Amygdala (tissue), 56 donors: Measurements from ENCODE around the gene ONECUT3.
A peak's percentile ranks its signal among the peaks of the same experiment; 100 is the strongest.
"Not testable (repeated sequence)": the region's sequence is repeated elsewhere in the genome, so short reads cannot be mapped to it uniquely, and the experiment has no call there.

Source experiments
- DNase-seq, 56 donors: peaks; one replicate each; lab custom pipeline; 2025; lab: John Stamatoyannopoulos, UW

Gene ONECUT3

DNA sequence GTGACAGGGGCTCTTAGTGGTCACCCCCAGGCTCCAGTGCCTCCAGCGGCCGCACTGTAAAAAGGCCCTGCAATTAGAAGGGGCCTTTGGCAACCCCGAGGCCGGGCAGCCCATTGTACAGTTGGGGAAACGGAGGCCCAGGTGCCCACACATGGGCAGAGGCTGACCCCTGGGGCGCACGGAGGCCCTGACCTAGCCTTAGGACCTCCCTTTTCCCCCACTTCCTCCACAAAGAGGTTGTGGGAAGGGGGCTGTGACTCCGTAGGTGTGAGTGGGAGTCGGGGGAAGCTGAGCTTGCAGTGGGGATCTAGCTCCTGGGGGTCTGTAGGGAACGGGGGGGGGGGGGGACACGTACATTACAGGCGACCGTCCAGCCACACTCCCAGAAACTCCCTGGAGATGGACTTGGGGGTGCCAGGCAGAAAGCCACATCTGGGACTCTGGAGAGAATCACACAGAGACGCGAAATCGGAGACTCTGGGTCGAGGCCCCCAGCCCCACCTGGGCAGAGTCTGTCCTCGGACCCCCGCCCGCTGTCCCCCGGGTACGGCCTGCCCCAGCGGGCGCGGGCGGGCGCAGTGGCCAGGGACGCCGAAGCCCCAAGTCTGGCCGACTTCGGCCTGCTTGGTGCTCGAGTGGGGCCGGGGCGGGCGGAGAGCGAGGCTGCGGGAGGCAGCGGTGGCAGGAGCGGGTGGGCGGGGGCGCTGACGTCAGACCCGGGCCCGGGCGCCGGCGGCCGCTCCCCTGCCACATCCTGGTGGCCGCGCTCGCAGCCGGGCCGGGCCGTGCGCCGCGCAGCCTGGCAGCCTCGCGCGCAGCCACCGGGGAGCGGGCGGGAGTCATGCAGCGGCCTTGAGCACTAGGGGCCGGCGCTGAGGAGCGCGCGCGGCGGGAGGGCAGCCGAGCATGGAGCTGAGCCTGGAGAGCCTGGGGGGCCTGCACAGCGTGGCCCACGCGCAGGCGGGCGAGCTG lies at the start of gene ONECUT3:
Gene ONECUT3 (plus strand): TSS at position 750 of the 972 bp plus-strand sequence. CDS start 157 bp downstream, at position 907.
- DNase-seq = no peak

DNA sequence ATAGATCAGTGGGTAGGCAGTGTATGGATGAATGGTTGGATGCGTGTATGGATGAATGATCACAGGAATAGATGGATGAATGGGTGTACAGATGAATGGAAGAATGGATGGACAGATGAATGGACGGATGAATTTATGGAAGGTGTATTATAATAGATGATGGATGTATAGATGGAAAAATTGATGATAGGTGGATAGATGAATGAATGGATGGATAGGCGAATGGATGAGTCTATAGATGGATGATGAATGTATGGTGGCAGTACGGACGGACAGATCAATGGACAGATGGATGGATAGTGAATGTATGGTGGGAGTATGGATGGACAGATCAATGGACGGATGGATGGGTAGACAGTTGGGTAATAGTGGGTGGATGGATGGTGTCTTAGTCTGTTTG lies 49.0 kb upstream of the ONECUT3 start:
- no peak for DNase-seq

DNA sequence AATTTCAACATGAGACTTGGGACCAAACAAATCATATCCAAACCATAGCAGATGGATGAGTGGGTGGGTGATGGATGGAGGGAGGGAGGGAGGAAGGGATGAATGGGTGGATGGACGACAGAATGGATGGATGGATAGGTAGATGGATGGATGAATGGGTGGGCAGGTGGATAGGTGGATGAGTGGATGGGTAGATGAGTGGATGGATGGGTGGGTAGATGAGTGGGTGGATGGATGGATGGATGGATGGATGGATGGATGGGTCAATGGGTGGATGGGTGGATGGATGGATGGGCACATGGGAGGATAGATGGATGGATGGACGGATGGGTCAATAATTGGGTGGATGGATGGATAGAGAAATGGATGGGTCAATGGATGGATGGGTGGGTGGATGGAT lies 47.9 kb upstream of the ONECUT3 start:
- no peak for DNase-seq

DNA sequence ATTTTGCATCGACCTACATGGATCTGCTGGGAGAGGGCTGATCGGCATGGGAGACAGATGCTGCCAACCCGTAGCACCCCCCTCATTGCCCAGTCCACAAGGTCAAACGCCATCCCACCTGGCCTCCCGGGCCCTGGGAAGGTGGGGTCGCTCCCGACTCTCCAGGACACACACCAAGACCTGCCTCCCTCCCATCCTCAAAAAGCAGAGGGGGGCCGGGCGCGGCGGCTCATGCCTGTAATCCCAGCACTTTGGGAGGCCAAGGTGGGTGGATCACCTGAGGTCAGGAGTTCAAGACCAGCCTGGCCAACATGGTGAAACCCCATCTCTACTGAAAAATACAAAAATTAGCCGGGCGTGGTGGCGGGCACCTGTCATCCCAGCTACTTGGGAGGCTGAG lies 46.7 kb upstream of the ONECUT3 start:
- DNase-seq = not testable (repeated sequence)

DNA sequence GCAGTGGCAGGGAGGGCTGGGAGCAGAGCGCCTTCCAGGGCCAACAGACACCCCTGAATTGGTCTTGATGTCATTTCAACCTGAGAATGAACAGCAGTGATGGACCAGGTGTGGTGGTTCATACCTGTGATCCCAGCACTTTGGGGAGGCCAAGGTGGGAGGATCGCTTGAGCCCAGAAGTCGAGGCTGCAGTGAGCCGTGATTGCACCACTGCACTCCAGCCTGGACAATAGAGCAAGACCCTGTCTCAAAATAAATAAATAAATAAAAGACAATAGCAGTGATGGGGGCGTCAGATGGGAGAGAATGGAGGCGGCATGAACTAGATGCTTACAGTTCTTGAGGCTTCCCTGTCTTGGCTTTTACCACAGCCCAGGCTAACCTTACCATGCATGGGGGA lies 46.1 kb upstream of the ONECUT3 start:
- DNase-seq = no peak

DNA sequence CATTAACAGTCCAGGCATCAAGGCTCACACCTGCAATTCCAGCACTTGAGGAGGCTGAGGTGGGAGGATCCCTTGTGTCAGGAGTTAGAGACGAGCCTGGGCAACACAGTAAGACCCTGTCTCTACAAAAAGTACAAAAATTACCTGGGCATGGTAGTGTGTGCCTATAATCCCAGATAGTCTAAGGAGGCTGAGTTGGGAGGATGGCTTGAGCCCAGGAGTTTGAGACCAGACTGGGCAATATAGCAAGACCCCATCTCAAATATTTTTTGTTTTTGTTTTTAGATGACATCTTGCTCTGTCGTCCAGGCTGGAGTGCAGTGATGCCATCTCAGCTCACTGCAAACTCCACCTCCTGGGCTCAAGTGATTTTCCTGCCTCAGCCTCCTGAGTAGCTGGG lies 40.1 kb upstream of the ONECUT3 start:
- DNase-seq = no peak

DNA sequence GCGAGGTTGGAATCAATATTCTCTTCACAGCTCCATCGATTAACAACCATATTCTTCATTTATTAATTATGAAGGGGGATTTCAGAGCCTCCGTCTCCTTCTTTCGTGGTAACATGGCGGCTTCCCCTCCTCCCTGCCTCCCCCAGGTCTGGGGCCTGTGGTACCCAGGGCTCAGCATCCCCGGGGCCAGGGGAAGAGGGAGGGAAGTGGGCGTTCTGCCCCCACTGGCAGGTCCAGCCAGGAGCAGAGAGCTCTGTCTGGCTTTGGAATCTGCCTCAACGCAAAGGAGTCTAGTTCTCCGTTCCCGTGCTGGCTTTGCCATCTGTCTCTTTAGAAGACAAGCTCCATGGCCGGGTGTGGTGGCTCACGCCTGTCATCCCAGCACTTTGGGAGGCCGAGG lies 37.8 kb upstream of the ONECUT3 start:
- DNase-seq = no peak

DNA sequence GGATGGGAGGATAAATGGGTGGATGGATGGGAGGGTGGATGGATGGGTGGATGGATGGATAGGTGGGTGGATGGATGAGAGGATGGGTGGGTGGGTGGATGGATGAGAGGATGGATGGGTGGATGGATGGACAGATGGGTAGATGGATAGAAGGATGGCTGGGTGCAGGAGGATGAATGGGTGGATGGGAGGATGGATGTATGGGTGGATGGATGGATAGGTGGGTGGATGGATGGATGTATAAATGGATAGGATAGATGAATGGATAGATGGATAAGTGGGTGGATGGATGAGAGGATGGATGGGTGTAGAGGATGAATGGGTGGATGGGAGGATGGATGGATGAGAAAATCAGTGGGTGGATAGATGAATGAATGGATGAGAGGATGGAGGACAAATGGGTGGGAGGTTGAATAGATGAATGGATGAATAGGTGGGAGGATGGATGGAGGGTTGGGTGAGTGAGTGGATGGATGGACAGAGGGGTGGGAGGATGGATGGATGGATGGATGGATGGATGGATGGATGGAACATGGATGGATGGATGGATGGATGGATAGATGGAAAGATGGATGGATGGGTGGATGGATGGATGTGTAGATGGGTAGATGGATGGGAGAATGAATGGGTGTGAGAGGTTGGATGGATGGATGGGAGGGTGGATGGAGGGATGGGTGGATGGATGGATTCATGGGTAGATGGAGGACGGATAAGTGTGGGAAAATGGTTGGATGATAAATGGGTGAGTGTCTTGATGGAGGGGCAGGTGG lies 35.9 kb upstream of the ONECUT3 start:
- no peak for DNase-seq

DNA sequence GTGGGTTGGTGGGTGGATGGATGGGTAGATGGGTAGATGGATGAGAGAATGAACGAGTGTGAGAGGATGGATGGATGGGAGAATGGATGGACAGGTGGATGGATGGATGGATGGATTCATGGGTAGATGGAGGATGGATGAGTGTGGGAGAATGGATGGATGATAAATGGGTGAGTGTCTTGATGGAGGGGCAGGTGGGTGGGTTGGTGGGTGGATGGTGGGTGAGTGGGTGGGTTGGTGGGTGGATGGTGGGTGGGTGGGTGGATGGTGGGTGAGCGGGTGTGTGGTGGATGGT lies 35.4 kb upstream of the ONECUT3 start:
- DNase-seq = no peak

DNA sequence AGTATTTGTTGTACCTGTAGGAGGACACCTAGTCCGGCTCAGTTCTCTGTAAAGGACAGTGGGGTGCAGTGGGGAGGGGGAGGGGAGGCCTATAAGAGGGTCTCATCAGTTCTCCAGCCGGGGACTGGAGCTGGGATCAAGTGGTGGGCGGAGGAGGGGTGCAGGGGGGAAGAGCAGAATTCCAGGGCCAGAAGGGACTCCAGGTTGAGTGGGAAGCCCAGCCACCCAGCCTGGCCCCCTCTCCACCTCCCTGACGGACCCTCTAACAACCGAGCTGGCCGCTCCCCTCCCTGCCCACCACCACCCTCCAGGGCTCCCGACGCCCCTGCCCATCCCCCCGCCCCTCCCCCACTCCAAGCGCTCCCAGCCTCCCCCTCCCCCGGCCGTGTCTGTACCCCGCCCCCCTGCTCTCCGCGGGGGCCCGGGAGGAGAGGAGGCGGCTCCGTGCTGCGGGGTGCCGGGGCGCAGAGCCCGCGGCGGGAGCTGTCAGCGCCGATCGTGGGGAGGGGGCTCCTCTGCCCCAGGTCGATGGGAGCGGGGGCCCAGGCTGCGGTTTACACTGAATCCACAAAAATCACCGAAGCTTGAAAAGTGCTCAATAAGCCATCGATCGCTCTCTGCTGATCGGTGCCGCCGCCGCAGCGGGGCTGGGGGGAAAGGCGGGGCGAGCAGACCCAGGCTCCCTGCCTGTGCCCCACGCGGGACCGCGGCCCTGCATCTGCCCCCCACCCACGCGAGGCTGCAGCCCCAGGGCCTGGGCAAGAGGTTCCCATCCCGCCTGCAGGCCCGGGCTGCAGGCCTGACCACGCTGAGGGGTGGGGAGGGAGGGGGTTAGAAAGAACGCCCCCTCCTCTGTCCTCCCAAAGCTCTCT lies 34.6 kb upstream of the ONECUT3 start:
- DNase-seq = peak in 2 of 56 donors; percentile 14 to 22

DNA sequence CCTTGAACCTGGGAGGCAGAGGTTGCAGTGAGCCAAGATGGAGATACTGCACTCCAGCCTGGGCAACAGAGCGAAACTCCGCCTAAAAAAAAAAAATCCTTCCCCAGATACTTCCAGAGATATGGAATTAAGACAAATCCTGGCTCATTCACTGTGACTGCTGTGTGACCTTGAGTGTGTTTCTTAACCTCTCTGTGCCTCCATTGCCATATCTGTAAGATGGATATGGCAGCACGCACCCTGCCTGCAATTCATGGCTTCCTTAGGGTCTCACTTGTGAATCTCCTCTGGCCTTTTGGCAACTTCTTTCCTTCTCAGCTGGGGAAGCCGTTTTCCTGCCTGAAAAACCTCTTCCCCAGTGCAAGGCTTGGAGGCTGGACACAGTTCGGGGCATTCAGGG lies 33.8 kb upstream of the ONECUT3 start:
- DNase-seq = no peak

DNA sequence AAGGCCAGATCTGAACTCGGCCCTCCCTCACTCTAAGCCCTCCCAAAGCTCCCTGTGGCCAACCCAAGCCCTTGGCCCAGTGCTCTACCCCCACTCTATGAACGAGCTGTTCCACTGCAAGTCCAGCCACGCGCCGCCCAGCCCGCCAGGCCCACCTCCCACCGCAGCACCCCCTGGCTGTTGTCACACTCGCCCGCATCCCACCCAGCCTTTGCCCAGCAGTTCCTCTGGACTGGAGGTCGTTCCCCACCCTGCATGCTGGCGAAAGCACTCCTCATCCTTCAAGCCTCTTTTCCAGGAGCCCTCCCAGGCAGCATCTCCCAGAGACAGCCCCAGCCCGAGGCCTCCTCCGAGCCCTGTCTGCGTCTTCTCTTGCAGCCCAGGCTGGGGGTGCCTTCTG lies 33.1 kb upstream of the ONECUT3 start:
- no peak for DNase-seq

DNA sequence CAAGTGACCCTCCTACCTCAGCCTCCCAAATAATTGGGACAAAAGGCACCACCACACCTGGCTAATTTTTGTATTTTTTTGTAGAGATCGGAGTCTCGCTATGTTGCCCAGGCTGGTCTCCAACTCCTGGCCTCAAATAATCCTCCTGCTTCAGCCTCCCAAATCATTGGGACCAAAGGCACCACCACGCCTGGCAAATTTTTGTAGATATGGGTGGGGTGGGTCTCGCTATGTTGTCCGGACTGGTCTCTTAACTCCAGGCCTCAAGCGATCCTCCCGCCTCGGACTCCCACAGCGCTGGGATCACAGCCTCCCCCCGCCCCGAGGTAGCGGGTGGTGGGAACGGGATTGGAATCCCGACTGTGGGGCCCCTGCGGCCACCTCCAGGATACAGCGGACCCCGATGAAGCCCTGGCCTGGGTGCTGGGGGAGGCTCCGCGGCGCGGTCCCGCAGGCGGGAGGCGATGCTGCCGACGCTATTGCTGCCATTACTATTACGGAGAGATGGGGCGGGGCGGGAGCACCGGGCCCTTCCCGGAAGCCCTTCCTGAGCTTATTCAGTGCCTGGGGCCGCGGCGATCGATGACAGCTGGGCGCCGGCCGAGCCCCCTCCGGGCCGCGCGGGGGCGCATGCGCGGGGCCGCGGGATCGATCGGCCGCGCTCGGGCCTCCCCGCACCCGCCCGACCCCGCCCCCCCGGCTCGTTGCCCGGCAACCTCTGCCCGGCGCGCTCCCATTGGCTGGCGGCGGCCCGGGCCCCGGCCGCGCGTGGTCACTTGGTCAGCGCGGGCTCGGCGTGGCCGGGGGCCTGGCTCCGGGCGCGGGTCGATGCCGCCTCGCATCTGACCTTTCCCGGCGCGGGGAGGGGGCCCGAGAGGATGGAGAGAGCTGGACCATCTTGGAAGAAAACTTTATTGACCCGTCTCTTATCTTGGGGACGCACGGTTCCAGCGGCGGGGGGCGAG lies 27.9 kb upstream of the ONECUT3 start:
- peak in 48 of 56 donors; percentile 6 to 77 (median 46) for DNase-seq

DNA sequence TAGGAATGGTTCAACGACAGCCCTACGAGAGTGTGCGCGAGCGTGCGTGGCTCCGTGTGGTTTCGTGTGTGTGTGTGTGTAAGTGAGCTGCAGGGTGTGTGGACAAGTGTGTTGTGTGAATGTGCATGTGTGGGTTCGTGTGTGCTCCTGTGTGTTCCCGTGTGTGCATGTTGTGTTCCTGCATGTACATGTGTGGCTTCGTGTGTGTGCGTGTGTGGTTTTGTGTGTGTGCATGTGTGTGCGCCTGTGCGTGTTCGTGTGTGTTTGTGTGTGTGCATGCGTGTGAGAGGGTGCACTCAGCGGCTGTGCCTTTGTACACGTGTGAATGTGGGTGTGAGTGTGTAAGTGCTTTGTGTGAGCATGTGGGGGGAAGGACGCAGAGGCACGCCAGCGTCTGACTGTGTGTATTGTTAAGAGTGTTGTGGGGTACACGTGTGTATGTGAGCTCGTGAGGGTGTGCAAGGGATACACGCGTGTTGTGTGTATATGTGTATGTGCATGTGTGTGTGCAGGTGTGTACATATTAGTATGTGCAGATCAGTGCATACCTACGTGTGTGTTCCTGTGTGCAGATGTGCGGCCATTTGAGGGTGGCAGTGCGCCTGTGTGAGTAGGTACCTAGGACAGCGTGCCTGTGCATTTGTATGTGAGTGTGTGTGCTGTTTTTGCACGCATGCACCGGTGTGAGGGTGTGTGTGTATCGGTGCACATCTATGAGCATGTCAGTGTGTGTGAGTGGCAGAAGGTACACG lies 24.3 kb upstream of the ONECUT3 start:
- no peak for DNase-seq

DNA sequence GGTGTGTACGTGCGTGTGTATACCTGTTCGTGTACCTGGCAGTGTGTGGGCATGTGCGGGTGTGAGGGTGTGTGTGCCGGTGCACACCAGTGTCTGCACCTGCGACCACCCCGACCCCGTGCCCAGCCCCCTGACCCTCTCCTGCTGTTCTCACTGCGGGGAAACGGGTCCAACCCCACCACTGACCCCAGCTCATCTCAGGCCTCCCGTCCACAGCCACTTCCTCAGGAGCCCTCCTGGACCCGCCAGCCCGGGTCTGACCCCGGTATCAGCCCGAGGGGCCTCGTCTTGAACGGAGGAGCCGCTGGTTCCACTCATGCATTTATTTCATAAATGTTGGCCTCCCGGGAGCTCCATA lies 23.8 kb upstream of the ONECUT3 start:
- DNase-seq = no peak

DNA sequence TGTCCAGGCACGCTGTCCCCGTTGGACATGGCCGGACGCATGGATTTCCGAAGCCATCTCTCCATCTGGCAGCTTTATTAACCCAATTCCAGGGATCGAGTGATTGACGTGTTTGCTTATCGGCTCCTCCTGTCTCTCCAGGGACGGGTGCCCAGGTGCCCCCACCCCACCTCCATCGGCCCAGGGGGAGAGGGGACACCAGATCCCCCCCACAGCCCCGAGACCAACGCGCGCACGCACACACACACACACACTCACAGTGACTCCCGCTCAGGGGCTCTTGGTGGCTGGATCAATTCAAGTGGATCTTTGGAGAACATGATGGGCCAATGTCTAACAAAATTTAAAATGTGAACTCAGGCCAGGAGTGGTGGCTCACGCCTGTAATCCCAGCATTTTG lies 23.1 kb upstream of the ONECUT3 start:
- DNase-seq = no peak

DNA sequence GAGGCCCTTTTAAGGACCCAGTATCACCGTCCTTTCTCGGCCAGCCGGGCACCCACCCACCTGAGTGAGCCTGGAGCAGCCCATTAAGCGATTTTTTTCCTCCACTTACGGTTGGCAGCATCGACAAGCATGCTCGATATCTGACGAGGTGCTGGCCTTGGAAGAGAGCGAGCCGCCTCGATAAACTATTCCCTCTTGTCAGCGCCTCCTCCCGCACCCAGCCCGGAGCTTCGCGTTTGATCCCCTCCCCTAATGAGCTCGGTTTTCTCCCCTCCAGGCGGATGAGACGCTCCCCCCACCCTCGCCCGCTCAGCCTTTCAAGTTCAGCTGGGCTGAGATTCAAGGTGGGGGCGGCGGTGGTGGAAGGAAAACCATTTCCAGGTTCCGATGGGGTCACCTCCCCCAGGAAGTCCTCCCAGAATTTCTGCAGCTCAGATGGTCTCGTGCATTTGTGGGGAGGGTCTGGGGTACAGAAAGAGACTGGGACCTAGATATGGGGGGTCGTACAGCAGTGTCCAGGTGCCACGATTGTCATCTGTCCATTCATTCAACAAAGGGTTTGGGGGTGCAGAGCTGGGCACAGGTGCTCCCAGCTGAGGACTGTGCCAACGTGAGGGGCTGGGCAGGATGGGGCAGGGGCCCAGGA lies 18.9 kb upstream of the ONECUT3 start:
- DNase-seq = no peak

DNA sequence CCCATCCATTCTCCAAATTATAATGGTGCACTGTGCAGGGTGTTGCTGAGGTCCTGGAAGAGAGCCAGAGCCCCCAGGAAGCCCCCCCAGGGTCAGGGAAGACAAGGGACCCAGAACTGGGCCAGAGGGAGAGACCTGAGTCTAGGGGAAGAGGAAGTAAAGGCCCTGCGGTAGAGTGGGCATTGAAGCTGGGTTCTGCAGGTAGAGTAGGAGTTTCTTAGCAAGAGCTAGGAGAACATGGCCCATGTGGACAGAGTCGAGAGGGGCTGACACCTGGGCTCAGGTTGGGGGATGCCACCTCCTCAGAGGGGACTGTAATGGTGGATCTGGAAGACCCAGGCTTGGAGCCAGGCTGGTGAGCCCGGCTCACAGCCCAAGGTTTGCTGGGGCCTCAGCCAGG lies 17.0 kb upstream of the ONECUT3 start:
- DNase-seq = no peak

DNA sequence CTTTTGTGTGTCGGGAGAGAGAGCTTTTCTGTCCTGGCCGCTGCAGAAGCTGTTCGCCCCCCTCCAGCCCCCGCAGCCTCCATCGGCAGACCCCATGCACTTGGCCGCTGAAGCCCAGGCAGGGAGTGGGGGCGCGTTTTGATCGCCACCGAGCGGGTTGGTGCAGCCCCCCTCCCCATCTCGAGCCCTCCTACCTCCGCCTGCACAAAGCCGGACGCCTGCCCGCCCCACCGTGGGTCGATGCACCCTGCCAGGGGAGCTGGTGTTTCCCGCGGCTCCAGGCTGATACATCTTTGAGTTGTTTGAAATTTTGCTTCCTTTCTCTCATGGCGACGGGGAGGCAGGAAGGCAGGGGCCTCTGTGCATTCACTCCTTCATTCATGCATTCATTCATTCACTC lies 16.4 kb upstream of the ONECUT3 start:
- no peak for DNase-seq
